Activated T-helper 1 cell treated with anti-CD3 and anti-CD28 coated beads, Interleukin-2, amount 50 U/mL, for 16 hours (primary cell): ENCODE data around the gene ZNF846.
A peak's percentile ranks its signal among the peaks of the same experiment; 100 is the strongest.
"Not testable (repeated sequence)": the region's sequence is repeated elsewhere in the genome, so short reads cannot be mapped to it uniquely, and the experiment has no call there.

Source experiments
- DNase-seq, 2 donors: peaks; one replicate each; pipeline ENCODE4 v3.0.0-alpha.2; 2020; ENCODE audit warnings: low read depth in 1 of 2, low spot score in 1 of 2

The ZNF846 gene

DNA sequence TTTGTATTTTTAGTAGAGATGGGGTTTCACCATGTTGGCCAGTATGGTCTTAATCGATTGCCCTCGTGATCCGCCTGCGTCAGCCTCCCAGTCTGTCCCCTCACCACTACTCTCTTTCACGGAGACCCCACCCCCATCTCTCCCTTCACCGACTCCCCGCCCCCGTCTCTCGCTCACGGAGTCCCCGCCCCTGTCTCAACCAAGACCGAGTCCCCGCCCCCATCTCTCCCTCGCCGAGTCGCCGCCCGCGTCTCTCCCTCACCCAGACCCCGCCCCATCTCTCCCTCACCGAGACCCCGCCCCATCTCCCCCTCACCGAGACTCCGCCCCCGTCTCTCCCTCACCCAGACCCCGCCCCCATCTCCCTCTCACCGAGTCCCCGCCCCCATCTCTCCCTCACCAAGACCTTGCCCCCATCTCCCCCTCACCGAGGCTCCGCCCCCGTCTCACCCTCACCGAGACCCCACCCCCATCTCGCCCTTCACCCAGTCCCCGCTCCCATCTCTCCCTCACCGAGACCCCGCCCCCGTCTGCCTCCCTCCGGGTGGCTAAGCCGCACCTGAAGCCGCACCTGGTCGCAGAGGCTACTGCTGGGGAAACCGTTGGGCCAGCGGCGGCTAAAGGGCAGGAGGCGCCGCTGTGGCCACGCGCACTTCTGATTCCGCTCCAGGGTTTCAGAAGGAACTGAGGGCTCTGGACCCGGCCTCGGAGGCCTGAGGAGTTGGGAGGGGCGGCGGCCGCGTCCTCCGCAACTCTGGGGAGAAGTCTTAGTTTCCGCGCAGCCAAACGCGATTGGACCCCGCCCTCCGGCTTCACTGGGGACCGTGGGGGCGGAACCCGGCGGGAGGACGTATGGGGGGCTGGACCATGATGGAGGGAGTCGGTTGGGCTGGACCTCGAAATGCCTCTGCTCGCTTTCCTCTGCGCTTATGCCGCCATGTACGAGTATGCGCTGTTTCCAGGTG is 17.1 kb upstream of the ZNF846 start:
- DNase-seq: peak; percentile 93 to 96

DNA sequence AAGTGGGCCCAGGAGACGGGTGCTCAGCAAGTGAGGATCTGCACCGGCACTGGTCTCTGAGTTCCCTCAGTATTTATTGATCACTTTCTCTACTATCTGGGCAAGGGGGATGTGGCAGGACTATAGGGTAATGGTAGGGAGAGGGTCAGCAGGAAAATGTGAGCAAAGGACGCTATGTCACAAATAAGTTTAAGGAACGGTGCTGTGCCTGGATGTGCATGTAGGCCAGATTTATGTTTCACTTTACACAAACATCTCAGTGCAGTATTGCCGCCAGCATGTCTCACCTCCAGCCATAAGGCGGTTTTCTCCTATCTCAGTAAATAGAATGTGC is 15.6 kb upstream of the ZNF846 start:
- DNase-seq: not testable (repeated sequence)

DNA sequence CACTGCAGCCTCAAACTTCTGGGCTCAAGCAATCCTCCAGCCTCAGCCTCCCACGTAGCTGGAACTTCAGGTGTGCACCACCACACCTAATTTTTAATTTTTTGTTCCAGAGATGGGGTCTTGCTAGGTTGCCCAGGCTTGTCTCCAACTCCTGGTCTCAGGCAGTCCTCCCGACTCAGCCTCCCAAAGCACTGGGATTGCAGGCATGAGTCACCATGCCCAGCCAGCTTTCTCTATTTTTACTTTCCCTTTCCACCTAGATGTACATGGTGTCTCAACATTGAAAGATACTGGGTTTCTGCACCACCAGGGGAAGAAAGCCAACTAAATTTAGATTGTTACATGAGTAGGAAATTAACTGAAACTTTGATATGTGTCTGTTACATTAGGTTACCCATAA is 13.8 kb upstream of the ZNF846 start:
- DNase-seq: no peak

DNA sequence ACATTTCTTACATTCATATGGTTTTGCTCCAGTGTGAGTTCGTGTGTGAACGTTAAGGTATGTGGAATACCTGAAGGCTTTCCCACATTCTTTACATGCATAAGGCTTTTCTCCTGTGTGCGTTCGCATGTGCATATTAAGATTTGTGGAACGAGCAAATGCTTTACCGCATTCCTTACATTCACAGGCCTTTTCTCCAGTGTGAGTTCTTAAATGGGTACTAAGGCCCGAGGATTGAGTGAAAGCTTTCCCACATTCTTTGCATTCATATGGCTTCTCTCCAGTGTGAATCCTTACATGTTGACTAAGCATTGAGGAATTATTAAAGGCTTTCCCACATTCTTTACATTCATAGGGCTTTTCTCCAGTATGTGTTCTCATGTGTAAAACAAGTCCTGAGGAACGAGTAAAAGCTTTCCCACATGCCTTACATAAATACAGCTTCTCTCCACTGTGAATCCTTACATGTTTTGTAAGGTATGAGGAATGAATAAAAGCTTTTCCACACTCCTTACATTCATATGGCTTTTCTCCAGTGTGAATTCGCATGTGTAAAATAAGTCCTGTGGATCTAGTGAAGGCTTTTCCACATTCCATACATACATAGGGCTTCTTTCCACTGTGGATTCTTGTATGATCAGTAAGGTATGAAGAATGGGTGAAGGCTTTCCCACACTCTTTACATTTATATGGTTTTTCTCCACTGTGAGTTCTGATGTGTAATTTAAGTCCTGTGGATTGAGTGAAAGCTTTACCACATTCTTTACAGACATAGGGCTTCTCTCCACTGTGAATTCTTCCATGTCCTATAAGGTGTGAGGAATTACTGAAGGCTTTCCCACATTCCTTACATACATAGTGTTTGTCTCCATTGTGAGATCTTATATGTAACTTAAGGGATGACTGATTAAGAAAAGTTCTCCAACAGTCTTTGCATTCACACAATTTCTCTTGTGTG is 10.7 kb downstream of the ZNF846 start:
- no peak for DNase-seq

DNA sequence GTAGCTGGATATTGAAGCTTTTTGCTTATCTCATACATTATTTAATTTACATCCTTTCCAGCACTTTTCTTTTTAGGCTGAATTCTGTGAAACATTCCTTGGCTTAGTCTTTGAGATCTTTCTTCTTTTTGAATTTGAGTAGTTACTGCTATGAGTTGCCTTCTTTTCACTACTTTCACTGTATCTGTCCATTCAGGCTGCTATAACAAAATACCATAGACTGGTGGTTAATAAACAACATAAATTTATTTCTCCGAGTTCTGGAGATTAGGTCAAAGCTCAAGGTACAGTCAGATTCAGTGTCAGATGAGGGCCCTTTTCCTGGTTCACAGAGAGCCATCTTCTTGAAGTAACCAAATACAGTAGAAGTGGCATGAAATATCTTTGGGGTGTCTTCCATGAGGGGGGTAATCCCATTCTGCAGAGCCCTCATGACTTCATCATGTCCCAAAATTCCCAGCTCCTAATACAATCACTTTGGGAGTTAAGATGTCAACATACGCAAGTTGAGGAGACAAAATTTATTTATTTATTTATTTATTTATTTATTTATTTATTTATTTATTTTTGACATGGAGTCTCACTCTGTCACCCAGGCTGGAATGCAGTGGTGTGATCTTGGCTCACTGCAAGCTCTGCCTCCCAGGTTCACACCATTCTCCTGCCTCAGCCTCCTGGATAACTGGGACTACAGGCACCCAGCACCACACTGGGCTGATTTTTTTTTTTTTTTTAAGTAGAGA is 15.7 kb downstream of the ZNF846 start:
- no peak for DNase-seq

DNA sequence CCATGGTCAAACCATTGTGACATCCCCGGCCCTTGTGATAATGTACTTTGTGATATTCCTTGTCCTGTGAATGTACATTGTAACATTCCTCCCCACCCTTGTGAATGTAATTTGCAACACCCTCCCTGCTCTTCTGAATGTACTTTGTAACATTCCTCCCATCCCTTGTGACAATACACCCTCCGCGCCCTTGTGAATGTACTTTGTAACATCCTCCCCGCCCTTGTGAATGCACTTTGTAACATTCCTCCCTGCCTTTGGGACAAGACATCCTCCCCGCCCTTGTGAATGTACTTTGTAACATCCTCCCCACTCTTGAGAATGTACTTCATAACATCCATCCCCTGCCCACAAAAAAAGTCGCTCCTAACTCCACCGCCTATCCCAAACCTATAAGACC is 17.1 kb downstream of the ZNF846 start:
- no peak for DNase-seq

DNA sequence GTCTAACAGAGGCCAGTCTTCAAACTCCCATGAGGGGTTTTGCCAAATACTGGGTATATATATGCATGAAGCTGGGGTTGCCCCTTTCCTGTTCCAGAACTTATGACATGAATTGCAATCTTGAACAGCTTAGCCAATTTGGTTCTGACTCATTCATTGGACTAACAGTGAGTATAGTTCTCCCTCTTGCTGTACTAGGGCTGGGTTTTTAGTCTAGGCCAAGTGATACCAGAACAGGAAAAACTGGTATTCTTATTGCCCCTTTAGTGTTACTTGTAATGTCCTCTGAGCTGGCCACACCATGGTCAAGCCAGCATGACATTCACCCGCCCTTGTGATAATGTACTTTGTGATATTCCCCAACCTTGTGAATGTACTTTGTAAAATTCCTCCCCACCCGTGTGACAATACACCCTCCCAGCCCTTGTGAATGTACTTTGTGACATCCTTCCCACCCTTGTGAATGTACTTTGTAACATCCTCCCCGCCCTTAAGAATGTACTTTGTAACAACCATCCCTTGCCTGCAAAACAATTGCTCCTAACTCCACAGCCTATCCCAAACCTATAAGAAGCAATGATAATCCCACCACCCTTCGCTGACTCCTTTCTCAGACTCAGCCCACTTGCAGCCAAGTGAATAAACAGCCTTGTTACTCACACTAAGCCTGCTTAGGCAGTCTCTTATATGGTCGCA is 26.9 kb downstream of the ZNF846 start:
- DNase-seq: no peak

DNA sequence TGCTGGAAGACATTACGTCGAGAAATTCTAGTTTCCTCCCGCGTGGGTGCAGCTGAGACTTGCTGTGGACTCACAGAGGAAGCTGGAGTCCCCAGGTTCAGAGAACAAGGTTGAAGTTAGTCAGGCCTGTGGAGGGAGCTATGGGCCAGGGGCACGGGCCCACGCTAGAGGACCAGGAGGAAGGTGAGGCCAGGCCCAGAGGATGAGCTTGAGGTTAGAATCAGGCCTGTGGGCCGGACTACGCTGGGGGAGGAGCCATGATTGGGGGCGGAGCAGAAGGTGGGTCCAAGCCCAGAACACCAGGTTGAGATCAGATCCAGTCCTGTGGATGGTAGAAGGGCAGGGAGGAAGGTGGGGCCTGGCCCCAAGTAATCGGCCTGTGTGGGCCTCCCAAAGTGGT is 32.6 kb downstream of the ZNF846 start:
- DNase-seq: no peak

DNA sequence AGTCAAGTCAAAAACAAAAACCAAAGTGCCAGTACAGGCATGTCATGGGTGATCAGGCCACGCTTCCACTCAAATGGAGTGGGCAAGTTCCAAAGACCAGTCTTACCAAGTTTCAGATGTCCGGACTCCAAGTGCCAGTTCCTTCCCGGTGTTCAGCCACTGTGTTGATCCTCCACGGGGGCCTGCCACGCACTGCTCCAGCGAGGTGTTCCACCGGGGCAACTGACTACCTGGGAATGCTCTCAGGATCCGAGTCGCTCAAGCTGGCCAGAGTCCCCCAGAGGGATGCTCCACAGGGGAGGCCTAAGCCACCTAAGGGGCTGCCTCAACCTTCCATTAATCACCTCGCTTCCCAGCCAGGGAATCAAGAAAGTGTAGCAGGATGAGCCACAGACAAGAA is 38.5 kb downstream of the ZNF846 start:
- not testable (repeated sequence) for DNase-seq

DNA sequence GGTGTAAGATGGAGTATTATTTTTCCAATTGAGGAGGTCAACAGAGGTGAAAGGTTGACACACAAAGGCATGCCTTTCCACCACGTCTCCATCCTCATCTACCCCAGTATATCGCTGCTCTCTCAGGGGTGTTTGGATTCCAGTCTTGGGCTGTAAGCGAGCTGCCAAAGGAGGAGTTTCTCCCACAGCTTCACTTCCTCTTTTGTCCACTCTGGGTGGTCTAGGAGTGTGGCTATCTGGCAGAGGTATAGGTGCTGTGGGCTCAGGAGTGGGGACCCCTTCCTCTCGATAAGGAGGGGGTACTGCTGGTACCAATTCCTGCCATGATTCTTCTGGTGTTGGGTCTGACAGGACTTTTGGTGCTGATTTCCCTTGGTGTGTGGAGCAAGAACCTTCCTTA is 39.4 kb downstream of the ZNF846 start:
- DNase-seq: no peak

DNA sequence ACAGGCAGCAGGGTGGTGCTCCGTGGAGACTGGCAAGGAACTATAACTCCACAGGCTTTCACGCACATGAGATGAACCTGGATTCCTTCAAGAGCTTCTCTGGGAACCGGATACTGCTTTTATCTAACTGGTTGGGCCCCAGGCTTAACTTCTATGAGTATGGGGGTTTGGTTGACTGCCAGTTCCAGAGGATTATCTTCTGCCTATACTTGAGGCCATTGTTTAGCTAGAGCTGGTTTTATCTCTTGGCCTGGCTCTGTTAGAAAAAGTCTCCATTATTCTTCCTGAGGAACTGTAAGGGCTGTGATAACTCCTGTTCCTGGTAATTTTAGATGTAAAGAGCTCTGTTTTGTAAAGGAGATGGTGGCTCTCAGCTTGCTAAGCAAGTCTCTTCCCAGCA is 40.9 kb downstream of the ZNF846 start:
- DNase-seq: no peak

DNA sequence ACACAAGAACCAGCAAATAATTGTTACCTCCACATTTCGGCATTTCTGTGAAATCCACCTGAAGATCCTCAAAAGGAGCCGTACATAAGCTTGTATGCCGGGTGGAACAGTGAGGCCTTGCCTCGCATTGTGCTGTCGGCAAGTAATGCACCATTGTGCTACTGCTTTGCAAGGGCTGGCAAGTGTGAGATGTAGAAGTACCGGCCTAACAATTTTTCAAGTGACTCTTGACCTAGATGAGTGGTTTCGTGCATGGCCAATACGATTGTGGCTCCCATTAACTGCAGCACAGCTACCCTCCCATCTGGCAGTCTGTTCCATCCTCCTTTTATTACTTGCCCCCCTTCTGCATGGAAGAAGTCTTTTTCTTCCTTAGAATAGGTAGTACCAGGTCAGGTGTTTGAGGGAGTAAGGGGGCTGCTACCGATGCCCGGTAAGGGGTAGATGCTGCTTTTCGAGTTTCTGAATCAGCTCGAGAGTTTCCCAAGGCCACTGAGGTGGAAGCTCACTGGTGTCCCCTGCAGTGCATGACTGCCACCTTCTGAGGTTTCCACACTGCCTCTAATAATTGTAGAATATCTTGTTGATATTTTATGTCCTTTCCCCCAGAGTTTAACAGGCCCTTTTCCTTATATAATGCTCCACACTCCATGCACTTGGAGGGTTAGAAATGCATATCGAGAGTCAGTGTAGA is 42.9 kb downstream of the ZNF846 start:
- not testable (repeated sequence) for DNase-seq

DNA sequence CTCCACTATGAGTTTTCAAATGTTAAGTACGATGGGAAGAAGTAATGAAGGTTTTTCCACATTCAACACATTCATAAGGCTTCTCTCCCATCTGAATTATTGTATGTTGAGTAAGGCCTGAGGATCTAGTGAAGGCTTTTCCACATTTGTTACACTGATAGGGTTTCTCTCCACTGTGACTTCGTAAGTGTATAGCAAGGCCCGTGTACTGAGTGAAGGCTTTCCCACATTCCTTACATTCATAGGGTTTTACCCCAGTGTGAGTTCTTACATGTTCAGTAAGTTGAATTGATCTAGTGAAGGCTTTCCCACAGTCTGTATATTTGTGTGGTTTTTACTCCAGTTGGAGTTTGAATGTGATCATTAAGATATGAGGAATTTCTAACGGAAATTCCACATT is 44.4 kb downstream of the ZNF846 start:
- no peak for DNase-seq

DNA sequence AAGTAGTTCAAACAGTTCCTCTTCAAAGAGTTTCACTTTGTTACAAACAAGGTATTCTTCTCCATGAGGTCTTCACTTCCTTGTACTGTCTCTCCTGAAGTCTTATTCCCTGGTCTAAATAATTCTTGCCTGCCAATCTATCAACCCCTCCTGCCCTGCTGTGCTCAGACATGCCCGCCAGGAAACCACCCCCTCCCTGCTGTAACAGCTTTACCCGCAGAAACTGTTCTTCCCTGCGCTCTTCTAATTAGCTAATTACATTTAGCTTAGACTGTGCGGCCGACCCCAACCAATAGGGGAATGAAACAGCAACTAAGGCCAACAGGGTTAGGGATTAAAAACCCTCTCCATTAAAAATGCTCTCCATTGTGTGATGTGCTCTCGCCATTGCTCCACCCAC is 46.7 kb downstream of the ZNF846 start:
- no peak for DNase-seq

DNA sequence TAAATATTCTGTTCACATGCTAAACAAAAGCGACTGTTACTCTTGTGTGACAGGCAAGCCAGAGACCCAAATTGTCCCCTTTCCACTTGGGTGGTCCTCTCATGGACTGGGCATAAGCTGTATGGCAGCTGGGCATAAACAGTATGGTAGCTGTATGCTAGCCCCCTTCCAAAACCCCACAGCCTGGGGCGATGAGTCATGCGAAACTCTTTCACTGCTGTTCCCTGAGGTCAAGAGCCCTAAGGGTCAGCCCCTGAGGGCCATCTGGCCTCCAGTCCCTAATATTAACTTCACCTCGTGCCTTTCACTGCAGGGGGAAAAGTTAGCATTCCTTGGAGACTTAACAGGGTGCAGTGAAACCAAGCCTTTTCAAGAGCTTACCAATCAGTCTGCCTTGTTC is 48.0 kb downstream of the ZNF846 start:
- DNase-seq: no peak

DNA sequence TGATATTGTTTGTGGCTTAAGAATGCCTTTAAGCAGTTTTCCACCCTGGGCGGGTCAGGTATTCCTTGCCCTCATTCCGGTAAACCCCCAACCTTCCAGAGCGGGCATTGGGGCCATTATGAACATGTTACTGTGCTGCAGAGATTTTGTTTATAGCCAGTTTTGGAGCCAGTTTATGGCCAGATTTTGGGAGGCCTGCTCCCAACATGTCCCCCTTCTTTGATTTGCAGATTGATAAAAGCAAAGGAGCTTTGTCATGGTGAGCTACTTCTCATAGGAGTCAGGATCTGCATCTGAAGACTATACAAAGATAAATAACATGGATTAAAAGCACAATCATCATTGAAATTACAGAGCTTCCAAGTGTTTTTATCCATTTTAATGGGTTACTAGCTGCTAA is 56.7 kb downstream of the ZNF846 start:
- no peak for DNase-seq

DNA sequence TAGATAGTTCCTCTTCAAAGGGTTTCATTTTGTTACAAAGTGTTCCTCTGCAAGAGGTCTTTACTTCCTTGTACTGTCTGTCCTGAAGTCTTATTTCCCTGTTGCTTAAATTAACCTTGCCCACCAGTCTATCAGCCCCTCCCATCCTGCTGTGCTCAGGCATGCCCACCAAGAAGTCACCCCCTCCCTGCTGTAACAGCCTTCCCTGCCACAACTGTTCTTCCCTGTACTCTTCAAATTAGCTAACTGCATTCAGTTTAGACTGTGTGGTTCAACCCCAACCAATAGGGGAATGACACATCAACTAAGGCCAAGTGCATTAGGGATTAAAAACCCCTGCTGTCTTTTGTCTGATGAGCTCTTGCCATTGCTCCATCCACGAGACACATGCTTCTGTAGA is 59.2 kb downstream of the ZNF846 start:
- DNase-seq: no peak

DNA sequence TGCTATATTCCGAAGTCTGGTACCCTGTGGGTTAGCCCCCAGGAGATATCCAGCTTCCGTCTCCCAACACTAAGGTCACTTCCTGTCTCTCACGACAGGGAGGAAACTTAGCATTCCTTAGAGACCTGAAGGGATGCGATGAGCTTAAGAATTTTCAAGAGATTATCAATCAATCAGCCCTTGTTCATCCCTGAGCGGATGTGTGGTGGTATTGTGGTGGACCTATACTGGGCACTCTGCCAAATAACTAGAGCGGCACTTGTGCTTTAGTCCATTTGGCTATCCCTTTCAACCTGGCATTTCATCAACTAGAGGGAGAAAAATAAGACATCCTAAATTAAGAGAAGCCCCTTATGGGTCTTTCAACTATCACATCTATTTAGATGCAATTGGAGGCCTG is 62.7 kb downstream of the ZNF846 start:
- no peak for DNase-seq

DNA sequence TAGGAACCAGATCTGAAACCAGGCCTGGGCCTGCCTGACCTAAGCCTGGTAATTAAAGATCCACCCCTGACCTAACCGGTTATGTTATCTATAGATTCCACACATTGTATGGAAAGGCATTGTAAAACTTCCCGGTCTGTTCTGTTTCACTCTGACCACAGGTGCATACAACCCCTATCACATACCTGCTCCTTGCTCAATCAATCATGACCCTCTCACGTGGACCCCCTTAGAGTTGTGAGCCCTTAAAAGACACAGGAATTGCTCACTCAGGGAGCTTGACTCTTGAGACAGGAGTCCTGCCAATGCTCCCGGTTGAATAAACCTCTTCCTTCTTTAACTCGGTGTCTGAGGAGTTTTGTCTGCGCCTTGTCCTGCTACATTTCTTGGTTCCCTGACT is 66.4 kb downstream of the ZNF846 start:
- no peak for DNase-seq
